Measurements from ENCODE around the gene CSTPP1. TPM values are rescaled to one million over a fixed set of nuclear protein-coding genes. Genes with fewer than 3 reads are reported as not detected.

The CSTPP1 gene
- total and polyA plus RNA-seq, 2 of the 8 experiments (the other 6 are each of a cell fraction or from before 2014, with no cell fraction given), result 24.2 to 28.7 TPM

DNA sequence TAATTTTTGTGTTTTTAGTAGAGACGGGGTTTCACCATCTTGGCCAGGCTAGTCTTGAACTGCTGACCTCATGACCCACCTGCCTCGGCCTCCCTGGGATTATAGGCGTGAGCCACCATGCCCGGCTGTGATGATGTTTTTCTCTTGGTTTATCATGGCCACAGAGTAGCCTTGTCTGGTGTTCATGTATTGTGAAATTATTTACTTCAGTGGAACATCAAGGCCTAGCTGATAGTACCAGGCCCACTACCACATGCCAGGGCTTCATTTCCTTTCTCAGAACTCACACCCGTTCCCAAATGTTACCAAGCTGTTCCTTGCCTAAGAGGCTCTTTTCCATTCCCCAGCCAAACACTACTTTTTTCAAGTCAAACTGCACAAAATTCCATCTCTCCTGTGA lies 272.1 kb downstream of the CSTPP1 start (continued):
- no peak for TF ChIP-seq CHD2 (IDR thresholded peaks at IDR 0.05; ENCODE audit: low read length)
- no peak for TF ChIP-seq FOSL1 (IDR thresholded peaks at IDR 0.05; ENCODE audit: insufficient read depth, low read depth, low read length)
- no peak for TF ChIP-seq SIX5 (IDR thresholded peaks at IDR 0.05; ENCODE audit: low read depth, low read length)
- TF ChIP-seq MAFK (IDR thresholded peaks at IDR 0.05; ENCODE audit: low read depth, low read length), result no peak
- no peak for TF ChIP-seq JUN (IDR thresholded peaks at IDR 0.05; ENCODE audit: low read depth, low read length)

Small RNAs within 50 kb of the gene (microRNA-seq; reads per million reads assigned to microRNA genes)
- 0 reads per million in 2 experiments for gene MIR6745 (ENCODE audit: borderline microRNAs expressed in 2 of 2, borderline number of aligned reads in 2 of 2, borderline replicate concordance in 1 of 2)

Small RNAs within 50 kb of the gene (small RNA-seq; reads per million reads assigned to genes)
- not detected for gene MIR6745 (ENCODE audit: insufficient read depth)

Other genes with a start within 250 kb of the CSTPP1 start
- gene ARHGAP1, start 236.1 kb upstream of the CSTPP1 start, total RNA-seq (2021; fragmentation: NEBNext Ultra II Directional; extraction: Animal tissue kit (Norgen Biotek cat#: 25700)), result 58.8 and 63.3 TPM in 2 replicates
- gene ARHGAP1, start 236.1 kb upstream of the CSTPP1 start, polyA plus RNA-seq (2011; rRNA removed), result 28.6 and 42.8 TPM in 2 replicates
- gene ZNF408, start 235.7 kb upstream of the CSTPP1 start, total RNA-seq (2021; fragmentation: NEBNext Ultra II Directional; extraction: Animal tissue kit (Norgen Biotek cat#: 25700)), result 10.7 and 11.0 TPM in 2 replicates
- gene ZNF408, start 235.7 kb upstream of the CSTPP1 start, polyA plus RNA-seq (2011; rRNA removed), result 11.0 and 16.9 TPM in 2 replicates
- gene F2, start 217.5 kb upstream of the CSTPP1 start, total RNA-seq (2021; fragmentation: NEBNext Ultra II Directional; extraction: Animal tissue kit (Norgen Biotek cat#: 25700)), result not detected in 2 replicates
- gene F2, start 217.5 kb upstream of the CSTPP1 start, polyA plus RNA-seq (2011; rRNA removed), result 0.11 and 0.25 TPM in 2 replicates
- 185 and 192 TPM in 2 replicates for gene CKAP5, start 90.5 kb upstream of the CSTPP1 start, total RNA-seq (2021; fragmentation: NEBNext Ultra II Directional; extraction: Animal tissue kit (Norgen Biotek cat#: 25700))
- 45.2 and 64.8 TPM in 2 replicates for gene CKAP5, start 90.5 kb upstream of the CSTPP1 start, polyA plus RNA-seq (2011; rRNA removed)
- gene LRP4, start 18.2 kb upstream of the CSTPP1 start, total RNA-seq (2021; fragmentation: NEBNext Ultra II Directional; extraction: Animal tissue kit (Norgen Biotek cat#: 25700)), result 20.8 and 22.1 TPM in 2 replicates
- 5.4 and 11.0 TPM in 2 replicates for gene LRP4, start 18.2 kb upstream of the CSTPP1 start, polyA plus RNA-seq (2011; rRNA removed)
- 50.0 and 50.2 TPM in 2 replicates for gene ARFGAP2, start 240.1 kb downstream of the CSTPP1 start, total RNA-seq (2021; fragmentation: NEBNext Ultra II Directional; extraction: Animal tissue kit (Norgen Biotek cat#: 25700))
- gene ARFGAP2, start 240.1 kb downstream of the CSTPP1 start, polyA plus RNA-seq (2011; rRNA removed), result 64.0 and 107 TPM in 2 replicates
- 47.2 and 59.3 TPM in 2 replicates for gene PACSIN3, start 249.7 kb downstream of the CSTPP1 start, total RNA-seq (2021; fragmentation: NEBNext Ultra II Directional; extraction: Animal tissue kit (Norgen Biotek cat#: 25700))
- gene PACSIN3, start 249.7 kb downstream of the CSTPP1 start, polyA plus RNA-seq (2011; rRNA removed), result 23.8 and 40.4 TPM in 2 replicates